HG03025 (cell line): ENCODE results near the gene CALN1.
"Not testable (repeated sequence)": the region's sequence is repeated elsewhere in the genome, so short reads cannot be mapped to it uniquely, and the experiment has no call there.

Source experiments
- ATAC-seq: cut with Tn5 transposase; IDR thresholded peaks from one replicate; pipeline ENCODE4 v1.9.1; 2021; ENCODE audit warnings: mild to moderate bottlenecking, moderate library complexity; ENCODE audit not compliant: unreplicated experiment, low FRiP score

CALN1 gene

DNA sequence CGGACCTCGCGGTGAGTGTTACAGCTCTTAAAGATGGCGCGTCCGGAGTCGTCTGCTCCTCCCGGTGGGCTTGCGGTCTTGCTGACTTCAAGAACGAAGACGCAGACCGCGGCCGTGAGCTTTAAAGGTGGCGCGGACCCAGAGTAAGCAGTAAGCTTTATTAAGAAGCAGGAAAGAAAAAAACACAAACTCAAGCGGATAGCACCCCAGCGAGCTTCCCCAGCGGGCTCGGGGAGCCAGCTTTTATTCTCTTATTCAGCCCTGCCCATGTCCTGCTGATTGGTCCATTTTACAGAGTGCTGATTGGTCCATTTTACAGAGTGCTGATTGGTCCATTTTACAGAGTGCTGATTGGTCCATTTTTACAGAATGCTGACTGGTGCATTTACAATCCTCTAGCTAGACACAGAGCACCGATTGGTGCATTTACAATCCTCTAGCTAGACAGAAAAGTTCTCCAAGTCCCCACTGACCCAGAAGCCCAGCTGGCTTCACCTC lies at the start of gene CALN1:
TSS of gene CALN1 (minus strand) at position 218 of the 498 bp plus-strand sequence.
- not testable (repeated sequence) for ATAC-seq

DNA sequence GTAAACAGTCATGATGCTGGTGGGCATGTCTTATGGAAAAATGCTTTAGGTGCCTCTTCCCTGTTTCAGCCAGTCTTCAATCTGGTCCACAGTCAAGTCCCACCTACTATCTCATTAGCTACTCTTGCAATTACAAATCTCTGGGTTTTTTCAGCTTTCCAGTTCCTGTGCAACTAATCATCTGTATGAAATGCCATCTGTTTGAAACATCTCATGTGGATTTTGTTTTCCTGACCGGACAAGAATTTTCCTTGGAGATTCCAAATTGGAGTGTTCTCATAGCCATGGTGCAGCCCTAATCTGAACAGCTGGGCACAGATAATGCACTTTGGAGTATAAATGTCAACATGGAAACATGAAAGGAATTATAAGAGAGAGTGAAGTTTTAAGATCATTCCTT lies 41.3 kb upstream of the CALN1 start:
- ATAC-seq = no peak

DNA sequence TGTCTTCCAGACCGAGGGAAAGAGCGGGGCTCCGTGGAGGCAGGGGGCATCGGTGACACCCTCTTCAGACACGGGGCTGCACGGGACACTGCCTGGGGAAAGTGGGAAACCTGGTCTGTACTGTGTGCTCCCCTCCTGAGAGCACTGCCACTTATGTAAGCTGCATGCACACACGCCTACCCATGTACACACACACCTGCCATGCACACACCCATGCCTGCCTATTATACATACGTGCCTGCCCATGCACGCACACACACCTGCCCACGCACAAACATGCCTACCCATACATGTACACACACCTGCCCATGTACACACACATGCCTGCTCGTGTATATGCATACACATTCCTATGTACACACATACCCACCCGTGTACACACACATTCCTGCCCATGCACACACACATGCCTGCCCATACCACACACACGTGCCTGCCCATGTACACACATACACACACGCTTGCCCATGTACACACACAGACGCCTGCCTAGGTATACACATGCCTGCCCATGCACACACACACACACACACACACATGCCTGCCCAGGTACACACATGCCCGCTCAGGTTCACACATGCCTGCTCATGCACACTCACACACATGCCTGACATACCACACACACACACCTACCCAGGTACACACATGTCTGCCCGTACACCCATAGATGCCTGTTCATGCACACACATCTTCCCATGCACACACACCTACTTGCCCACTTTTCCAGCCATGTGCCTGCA lies 35.5 kb upstream of the CALN1 start:
- ATAC-seq = no peak

DNA sequence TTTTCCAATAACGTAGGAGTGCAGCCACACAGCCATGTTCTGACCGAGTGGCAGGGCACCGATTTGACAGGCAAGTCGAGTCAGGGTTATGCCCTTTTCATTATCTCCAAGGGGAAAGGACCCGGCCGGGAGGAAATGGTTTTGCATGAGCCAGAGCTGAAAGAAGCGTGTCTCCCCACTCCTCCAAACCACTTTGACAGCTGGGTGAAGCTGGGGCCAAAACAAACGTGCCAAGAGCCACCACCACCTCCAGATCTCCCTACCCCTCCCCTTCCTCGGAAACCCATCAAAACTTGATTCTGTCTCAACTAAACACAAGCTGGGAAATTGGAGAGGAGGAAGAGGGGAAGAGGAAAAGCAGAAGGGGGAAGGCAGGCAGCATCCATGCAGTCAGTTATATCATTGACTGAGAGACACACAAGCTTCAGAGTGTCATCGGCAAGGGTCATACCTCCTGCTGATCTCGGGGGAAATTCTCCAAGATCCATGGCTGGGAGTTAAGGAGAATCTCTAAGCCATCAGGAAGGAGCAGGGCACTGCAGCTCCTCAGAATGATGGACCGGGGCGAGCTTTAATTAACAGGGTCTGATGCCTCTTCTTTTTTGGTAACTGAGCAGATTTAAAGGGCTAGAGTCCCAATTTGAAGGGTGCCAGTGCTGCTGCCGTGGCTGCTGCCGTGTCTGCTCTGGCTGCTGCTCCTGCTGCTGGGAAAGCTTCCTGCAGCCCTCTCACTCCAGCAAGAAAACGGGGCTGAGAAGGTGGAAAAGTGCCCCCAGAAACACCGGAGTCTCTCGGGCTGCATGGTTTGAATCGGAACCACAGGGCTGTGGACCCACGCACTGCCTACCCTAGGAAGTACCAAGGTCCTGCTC lies 34.7 kb upstream of the CALN1 start:
- ATAC-seq = no peak

DNA sequence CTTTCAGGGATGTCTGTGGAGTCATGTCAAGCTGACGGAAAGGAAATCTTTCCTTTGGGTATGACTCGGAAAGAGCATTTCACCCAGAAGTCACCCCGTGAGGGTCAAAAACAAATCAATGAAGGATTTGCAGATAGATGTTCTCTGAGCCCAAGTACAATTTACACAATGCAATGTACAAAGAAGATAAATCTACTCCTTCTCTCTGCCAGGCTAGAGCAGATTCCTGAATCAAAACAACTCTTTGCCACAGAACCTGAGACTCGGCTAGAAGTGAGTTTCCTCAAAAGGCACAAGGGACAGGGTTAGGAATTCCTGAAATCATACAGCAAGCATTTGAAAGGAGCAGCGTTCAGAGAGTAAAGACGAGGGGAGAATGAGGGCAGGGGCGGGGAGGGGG lies 34.0 kb upstream of the CALN1 start:
- no peak for ATAC-seq

DNA sequence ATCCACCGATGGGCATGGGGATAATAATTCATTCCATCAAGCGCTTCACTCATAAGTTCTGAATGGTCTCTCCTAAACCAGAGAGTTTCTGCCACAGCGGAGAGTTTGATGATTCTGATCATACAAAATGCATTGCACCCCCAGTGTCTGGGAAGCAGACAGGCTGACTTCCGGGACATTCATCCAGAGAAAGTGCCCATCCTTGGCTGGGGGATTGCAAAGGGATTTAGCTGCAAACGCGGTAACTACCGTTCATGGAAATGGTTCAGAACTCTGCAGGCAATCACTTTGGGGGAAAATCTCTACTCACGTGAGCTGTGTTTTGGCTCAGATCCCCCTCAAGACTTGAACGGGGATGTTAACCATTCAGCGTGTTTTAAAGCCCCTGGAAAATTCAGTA lies 33.4 kb upstream of the CALN1 start:
- no peak for ATAC-seq

DNA sequence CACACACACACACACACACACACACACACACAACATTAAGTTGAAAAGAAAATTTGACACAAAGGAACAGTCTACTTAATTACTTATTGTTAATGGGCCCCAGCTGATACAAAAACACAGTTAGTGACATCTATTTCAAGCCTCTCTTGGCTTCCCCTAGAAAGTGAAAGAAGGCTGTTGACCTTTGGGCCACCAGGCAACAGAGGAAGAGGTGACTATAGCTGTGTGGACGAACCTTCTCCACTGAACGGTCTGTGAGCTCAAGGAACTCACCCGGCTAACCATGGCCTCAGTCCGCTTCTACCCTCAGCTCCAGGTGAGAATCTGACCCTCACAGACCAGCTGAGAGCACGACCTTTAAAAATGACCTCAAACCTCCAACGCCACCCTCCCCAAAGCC lies 32.9 kb upstream of the CALN1 start:
- no peak for ATAC-seq

DNA sequence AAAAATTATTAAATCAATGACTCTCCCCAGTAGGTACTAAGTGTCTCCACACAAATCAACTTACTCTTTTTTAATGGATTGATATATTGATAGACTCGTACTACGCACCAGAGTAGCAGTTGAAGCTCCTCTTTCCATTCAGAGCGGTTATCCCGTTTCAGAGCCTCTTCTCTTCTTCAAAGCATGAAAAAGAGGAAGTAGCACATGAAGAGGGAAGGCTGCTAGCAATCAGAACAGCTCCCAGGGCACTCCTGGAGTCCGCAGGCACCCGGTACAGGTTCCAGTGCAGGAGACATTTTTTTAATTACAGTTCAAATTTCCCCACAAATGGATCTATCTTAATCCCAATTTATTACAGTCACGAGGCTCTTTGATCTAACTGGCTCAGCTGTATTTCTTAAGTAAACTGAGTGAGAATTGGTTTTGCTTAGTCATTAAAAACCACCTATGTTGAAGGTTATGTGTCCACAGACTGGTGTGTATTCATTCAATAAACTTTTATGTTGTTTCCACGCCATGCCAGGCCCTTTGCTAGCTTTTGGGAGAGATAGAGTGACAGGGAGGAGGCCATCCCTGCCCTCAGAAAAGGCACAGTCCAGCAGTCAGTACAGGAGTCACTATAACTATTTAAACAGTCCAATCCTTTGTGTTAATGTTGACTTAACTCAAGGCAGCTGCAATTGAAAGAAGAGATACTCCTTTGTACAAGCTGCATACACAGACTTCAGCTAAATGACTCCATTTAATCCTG lies 32.1 kb upstream of the CALN1 start:
- ATAC-seq = no peak

DNA sequence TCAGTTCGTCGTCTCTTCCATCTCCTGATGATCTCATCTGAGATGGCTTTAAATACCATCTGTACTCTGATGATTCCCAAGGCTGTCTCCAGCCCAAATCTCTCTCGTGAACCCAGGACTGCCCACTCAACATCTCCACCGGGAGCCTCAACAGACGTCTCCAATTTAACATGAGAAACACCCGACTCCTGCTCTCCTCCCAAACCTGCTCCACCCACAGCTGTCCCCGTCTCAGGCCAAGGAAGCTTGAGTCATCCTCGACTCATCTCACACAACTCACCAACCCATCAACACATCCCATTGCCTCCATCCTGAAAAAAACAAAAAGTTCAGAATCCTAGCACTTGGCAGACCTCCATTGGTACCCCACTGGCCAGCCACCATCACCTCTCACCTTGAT lies 29.7 kb upstream of the CALN1 start:
- ATAC-seq = no peak

DNA sequence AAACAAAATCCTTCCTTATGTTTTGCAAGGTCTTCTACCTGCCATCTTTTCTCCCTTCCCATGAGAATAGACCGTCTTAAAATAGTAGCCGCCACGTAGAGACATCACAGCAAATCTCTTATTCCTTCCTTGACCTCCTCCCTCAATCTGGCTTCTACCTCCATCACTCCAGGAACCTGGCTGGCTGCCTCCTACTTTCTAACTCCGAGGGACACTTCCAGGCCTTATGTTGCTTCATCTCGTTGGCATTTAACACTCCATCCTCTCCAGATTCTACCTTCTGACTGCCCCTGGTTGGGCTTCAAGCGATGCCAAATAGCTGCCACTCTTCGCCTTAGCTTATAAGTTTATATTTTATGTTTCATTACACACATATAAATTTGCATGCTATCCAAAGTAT lies 26.4 kb upstream of the CALN1 start:
- ATAC-seq = no peak

DNA sequence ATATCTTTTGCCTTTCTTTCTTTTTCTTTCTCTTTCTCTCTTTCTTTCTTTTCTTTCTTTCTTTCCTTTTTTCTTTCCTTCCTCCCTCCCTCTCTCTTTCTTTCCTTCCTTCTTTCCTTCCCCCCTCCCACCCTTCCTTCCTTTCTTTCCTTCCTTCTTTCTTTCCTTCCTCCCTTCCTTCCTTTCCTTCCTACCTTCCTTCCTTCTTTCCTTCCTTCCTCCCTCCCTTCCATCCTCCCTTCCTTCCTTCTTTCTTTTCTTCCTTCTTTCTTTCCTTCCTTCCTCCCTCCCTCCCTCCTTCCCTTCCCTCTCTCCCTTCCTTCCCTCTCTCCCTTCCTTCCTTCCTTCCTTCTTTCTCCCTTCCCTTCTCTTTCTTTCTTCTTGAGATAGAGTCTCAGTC lies 25.5 kb upstream of the CALN1 start:
- ATAC-seq = no peak

DNA sequence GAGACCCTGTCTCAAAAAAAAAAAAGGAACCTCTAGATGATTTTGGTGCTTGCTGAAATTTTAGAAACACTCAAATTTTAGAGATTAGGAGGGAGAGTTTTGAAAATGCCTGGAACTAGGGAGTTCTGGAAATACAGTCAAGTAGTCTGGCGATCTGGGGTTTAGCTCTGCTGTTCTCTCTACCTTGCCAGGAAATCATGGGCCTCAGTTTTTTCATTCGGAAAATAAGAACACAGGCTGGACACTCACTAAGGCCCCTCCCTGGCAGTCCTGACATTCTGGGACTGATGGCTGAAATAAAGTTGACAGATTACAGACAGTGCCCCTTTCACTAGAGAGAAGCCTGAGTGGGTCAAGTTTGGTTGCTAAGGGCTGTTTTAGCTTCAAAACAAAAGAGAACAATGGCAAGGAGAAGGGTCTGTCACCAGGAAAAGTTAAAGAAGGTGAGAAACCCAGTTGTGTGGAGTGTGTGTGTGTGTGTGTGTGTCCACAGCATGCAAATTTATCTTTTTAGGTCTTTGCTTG lies 25.0 kb upstream of the CALN1 start:
- no peak for ATAC-seq

DNA sequence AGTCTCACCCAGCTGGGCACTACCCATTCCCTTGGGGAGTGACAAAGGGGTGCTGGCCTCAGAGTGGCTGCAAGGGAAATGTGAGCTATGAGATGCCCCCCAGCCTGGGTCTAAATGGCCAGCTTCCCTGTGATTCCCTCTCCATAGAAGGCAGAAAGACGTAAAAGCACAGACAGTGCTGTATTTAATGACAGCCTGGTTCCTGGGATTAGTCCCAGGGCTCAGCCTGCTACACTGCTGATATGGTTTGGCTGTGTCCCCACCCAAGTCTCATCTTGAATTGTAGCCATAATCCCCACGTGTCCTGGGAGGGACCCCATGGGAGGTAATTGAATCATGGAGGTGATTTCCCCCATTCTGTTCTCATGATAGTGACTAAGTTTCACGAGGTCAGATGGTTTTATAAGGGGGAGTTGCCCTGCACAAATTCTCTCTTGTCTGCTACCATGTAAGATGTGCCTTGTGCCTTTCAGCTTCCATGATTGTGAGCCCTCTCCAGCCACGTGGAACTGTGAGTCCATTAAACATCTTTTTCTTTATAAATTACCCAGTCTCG lies 23.9 kb upstream of the CALN1 start:
- no peak for ATAC-seq

DNA sequence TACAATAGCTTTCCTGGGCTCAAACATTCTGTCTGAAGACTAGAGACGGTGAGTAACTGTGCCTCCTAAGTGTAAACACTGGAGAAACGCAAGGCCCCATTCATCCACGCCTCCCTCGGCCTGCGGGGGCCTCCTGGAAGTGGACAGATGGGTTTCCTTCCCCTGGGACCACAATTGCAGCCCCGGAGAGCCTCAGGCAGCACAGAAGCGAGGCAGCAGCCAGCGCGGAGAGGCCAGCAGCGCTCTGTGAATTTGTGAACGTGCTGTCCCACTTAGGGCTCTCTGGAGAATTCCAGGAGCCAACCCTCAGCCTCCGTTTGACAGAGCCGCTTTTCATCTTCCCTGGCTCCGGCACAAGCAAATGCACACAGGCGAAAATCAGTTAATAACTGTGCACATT lies 23.2 kb upstream of the CALN1 start:
- no peak for ATAC-seq

DNA sequence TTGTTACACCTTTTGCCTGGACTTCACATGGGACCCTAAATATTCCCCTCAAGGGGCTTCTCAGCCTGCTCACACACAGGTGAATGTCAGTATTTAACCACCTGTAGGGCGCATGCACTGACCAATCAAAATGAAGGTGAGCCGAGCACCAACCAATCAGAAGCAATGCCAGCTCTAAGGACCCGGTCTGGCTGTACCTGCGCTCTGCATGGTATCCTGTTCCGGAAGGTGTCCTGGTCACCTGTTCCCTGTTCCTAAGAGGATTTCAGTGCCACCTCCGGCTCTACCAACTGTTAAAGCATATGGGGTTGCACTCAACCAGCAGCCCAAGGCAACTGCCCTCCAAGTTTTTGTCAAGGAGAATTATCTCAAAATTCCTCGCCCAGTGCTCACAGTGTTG lies 18.4 kb upstream of the CALN1 start:
- ATAC-seq = no peak

DNA sequence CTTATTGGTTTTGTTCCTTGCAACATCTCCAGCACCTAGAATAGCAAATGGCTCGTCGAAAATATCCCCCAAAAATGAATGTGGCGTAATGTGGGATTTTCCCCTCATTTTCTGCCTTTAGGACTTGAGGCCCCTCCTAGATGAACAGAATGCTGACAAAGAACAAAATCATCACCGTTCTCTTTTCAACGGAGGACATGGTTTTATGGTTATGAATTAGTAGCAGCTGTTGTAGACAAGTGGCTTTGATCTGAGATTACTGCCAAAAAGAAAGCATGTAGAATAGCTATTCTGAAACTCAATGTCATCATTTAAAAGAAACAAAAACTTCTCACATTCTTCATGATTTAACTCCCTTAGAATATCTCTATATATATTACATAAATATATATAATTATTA lies 17.2 kb upstream of the CALN1 start:
- no peak for ATAC-seq

DNA sequence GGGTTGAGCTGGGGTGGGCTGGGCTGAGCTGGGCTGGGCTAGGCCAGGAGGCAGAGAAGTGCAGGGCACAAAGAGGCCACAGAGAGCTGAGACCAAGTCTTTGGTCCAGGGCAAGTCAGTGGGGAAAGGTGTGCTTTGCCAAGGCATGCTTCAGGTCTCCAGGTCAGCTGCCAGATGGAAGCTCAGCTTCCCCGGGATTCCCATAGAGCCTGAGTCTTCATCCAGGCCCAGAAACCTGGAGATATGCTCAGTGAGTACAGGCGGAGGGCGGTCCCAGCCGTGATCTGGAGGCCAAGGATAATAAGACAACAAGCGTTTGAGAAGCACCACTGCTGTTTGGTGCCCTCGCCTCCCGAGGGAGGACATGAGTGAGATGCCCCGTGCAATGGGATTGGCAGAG lies 4.7 kb upstream of the CALN1 start:
- ATAC-seq = no peak

DNA sequence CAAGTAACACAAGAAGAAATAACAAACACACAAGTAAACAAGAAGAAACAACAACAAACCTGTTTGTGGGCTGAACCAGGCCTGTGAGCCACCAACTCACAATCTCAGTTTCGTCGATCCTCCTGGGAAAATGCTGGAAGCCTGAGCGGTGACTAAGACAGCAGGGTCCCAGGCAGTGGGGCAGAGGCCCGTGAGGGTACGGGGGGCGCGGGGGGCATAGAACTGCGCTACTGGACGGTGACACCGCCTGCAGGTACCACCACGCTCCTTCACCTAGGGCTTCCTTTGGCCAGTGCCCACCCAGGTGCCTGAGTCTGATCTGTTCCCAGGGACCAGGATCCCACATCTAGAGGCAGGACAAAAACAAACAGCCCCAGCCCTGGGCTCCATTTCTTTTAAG lies 3.4 kb upstream of the CALN1 start:
- ATAC-seq = no peak

DNA sequence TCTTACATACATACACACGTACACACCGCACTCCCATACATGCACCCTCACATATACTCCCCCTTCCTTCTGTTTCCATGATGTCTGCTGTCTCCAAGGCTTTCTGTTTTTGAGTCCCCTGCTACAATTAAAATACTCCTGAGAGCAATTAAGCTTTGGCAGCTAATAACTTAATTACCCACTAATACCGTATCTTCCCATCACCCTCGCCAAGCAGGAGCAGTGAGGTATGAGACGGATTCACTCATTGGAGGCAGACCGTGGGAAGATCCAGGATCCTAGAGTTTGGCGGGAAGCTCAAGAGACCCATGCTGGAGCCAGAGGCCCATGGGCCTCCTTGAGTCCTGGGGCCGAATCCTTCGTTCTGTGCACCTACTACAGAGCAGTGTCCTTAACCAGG lies 1.7 kb upstream of the CALN1 start:
- ATAC-seq = no peak

DNA sequence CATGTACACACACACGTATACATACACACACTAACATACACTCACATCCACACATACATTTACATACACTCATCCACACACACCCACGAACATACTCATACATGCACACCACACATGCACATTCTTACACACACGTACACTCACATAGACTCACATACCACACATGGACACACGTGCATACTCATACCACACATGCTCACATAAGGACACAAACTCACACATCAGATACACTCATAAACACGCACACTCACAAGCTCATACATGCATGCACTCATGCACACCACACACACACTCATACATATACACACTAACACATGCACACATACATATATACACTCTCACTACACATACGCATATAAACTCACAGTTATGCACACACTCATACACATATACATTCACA lies 1.2 kb upstream of the CALN1 start:
- ATAC-seq = no peak

DNA sequence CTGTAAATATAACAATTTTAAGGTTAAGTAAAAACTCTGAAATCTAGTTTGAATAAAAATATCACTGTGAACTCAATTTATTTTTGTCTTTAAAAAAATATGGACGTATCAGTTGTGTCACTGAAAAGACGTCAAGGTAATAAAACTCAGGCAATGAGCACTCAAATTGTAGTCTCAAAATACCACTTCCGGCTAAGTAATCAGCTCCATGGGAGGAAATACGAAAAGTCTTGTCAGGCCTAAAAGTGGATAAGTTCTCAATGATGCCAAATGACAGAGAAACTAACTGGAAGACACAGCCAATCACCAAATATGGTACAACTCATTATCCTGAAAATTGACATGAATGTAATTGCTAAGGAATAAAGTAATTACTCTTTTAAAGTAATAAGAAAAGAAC lies 719 bp downstream of the CALN1 start:
- ATAC-seq = no peak
